Activated B cell treated with CpG ODN at 0.5 μM for 24 hours (primary cell): ENCODE results near the gene HK3. TPM values are rescaled to one million over a fixed set of nuclear protein-coding genes. Genes with fewer than 3 reads are reported as not detected.

Experiments used
- ATAC-seq: fragments of 200-7000 bp; cut with Tn5 transposase; one replicate; pipeline ENCODE4 v1.10.0; 2021; ENCODE audit warnings: low read depth, mild to moderate bottlenecking, moderate library complexity
- CTCF ChIA-PET: fragments of 350-600 bp; sonication (Branson Sonifier 250); formaldehyde crosslinking; loops from one replicate; lab custom pipeline; 2021; ENCODE audit warnings: antibody characterized with exemption; lab: Charles Lee
- POLR2A ChIA-PET: fragments of 350-600 bp; sonication (Branson Sonifier 250); formaldehyde crosslinking; loops from one replicate; lab custom pipeline; 2021; ENCODE audit warnings: antibody characterized with exemption; lab: Charles Lee
- DNase-seq: peaks from one replicate; pipeline ENCODE4 v3.0.0; 2022
- H3K27ac Mint-ChIP-seq: one replicate; pipeline ENCODE4 v1.8.0; 2020; ENCODE audit warnings: mixed read lengths
- H3K27me3 Mint-ChIP-seq: one replicate; pipeline ENCODE4 v1.8.0; 2021; ENCODE audit warnings: mixed read lengths
- H3K36me3 Mint-ChIP-seq: one replicate; pipeline ENCODE4 v1.8.0; 2021; ENCODE audit warnings: low read depth, mixed read lengths
- H3K4me1 Mint-ChIP-seq: one replicate; pipeline ENCODE4 v1.8.0; 2021; ENCODE audit warnings: mixed read lengths
- H3K4me3 Mint-ChIP-seq: one replicate; pipeline ENCODE4 v1.8.0; 2020; ENCODE audit warnings: mild to moderate bottlenecking, mixed read lengths
- H3K9me3 Mint-ChIP-seq: one replicate; pipeline ENCODE4 v1.8.0; 2020; ENCODE audit warnings: mixed read lengths
- intact Hi-C: fragments of 100-400 bp; cut with micrococcal nuclease; formaldehyde crosslinking; loops from one replicate; pipeline ENCODE4 v1.15.1; 2024
- total RNA-seq: library from RNA; stranded (reverse); gene quantifications from 2 replicates; pipeline ENCODE4 v1.2.3, GENCODE V29; 2022
- TF ChIP-seq, protein P1 (sequence below): fragments of 200-600 bp; IDR thresholded peaks from one replicate; pipeline ENCODE4 v1.8.0; 2022; ENCODE audit warnings: antibody characterized with exemption, mild to moderate bottlenecking

The HK3 gene
- total RNA-seq, 1 donor from 2014 or later: 0.55 TPM

DNA sequence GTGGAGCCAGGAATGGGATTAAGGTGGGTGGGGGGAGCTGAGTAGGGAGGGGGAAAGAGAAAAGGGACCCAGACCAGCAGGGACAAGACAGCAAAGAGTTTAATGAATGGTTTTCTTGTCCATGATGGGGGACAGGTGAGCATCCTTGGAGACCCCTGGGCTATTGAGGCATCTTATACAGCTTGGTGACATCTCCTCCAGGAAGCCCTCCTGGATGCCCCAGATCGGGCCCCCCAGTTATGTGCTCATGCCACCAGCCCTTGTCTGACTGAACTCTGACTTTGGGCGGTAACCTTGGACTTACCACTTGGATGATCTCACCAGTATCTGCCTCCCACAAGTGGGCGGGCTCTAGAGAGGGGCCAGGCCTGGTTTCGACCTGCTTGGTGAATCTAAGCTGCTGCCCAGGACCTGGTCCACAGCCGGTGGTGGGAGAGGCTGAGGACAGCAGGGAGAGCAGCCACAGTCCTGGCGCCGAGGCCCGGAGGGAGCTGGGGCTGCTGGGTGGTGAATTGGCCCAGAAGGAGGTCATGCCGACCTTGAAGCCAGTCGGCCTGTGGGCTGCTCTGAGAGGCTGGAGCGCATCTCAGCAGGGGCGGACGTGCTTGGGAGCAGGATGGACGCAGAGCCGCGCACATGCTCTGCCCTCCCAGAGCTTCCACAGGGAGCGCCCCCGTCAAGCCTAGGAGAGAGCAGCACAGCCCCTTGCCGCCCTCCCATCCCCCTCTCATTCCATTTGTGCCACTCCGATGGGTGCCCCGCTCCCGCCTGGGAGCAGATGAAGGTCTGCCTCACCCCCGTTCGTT lies 52.6 kb downstream of the HK3 start:
- TF ChIP-seq, protein P1, sequence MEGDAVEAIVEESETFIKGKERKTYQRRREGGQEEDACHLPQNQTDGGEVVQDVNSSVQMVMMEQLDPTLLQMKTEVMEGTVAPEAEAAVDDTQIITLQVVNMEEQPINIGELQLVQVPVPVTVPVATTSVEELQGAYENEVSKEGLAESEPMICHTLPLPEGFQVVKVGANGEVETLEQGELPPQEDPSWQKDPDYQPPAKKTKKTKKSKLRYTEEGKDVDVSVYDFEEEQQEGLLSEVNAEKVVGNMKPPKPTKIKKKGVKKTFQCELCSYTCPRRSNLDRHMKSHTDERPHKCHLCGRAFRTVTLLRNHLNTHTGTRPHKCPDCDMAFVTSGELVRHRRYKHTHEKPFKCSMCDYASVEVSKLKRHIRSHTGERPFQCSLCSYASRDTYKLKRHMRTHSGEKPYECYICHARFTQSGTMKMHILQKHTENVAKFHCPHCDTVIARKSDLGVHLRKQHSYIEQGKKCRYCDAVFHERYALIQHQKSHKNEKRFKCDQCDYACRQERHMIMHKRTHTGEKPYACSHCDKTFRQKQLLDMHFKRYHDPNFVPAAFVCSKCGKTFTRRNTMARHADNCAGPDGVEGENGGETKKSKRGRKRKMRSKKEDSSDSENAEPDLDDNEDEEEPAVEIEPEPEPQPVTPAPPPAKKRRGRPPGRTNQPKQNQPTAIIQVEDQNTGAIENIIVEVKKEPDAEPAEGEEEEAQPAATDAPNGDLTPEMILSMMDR: no peak
- Mint-ChIP-seq H3K4me1 (no peaks in the 10 kb centered on the region), H3K4me3 (no peak overlapping the region), H3K9me3 (no peaks in the 10 kb centered on the region), H3K27ac (no peak overlapping the region), H3K36me3 (no peaks in the 10 kb centered on the region), H3K27me3 (peaks cover 24% of the 10 kb centered on the region)
- intact Hi-C loops: no loop called here
- no peak for ATAC-seq
- POLR2A ChIA-PET: no interaction called here
- DNase-seq: no peak
- CTCF ChIA-PET: no interaction called here

DNA sequence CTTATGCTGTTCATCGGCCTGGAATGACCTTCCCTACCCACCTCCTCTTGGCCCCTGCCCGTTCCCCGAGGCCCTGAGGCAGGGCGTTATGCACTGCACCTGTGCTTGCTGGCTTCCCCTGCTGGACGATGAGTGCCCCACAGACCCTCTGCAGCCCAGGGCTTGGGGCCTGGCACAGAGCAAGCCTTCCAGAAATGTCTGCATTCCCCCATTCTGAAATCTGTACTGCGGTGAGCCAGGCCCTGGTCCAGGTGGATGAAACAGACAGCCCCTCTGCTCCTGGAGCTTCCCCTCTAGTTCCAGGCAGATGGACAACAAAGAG lies 53.8 kb downstream of the HK3 start:
- Mint-ChIP-seq H3K27me3 (peaks cover 28% of the 10 kb centered on the region), H3K9me3 (no peaks in the 10 kb centered on the region), H3K4me3 (no peak overlapping the region), H3K4me1 (no peaks in the 10 kb centered on the region), H3K27ac (no peak overlapping the region), H3K36me3 (no peaks in the 10 kb centered on the region)
- ChIA-PET POLR2A (no interaction called here), CTCF (no interaction called here)
- ATAC-seq (no peak), DNase-seq (no peak)
- intact Hi-C loops: no loop called here
- TF ChIP-seq, protein P1: no peak

DNA sequence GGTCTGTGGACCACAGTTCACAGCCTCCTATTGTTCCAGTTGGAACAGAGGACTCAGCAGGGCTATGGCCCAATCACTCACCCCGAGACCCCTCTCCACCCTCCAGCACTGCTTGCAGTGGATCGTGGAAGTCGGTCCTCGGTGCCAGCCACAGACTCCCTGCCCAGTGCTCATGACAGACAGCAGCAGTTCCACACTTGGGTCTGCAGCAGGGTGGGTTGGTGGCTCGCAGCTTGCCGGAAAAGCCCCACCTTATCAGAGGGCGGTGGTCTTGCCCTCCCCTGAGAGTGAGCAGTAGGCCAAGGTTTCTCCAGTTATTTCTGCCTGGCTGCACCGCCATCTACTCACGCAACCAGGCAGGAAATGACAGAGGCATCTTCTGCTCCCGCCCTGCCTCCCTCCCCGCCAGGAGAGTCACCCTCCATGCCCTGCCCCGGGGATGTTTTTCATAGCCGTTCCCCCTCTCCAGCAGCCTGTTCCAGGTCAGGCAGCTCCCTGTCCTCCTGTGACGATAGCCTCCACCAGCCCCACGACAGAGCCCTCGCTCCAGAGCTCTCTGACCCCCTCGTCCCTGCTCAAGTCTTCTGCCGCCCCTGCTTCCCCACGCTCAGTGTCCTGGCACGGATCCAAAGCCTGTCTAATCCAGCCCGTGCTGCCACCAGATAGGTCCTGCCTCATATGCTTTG lies 54.3 kb downstream of the HK3 start:
- DNase-seq: no peak
- ChIA-PET CTCF (no interaction called here), POLR2A (no interaction called here)
- no peaks in the 10 kb centered on the region for H3K36me3 Mint-ChIP-seq
- TF ChIP-seq, protein P1: no peak
- ATAC-seq: no peak
- H3K4me1 Mint-ChIP-seq: no peaks in the 10 kb centered on the region
- H3K27me3 Mint-ChIP-seq: peaks cover 30% of the 10 kb centered on the region
- intact Hi-C loops: no loop called here
- no peak overlapping the region for H3K4me3 Mint-ChIP-seq
- H3K9me3 Mint-ChIP-seq: no peaks in the 10 kb centered on the region
- H3K27ac Mint-ChIP-seq: no peak overlapping the region

DNA sequence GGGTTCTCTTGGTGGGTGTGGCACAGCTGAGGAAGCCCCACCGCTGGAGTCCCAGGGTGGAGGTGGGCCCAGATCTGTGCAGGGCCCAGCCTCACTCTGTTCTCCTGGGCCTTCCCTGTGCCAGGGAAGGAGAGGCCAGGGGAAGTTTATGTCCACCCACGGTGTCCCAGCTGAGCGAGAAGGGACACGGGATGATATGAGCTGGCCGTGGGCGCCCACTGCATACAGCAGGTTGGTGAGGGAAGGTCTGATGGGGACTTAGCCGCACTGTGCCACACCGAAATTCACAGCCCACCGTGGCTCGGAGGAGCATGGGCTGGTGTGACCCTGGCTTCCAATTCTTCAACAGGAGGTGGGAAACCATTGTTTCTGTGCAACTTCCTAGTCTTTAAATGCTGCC lies 54.9 kb downstream of the HK3 start:
- Mint-ChIP-seq H3K27ac (no peak overlapping the region), H3K36me3 (no peaks in the 10 kb centered on the region), H3K4me1 (no peaks in the 10 kb centered on the region), H3K4me3 (no peak overlapping the region), H3K9me3 (no peaks in the 10 kb centered on the region), H3K27me3 (peaks cover 30% of the 10 kb centered on the region)
- TF ChIP-seq, protein P1: no peak
- POLR2A ChIA-PET: no interaction called here
- DNase-seq (no peak), ATAC-seq (no peak)
- CTCF ChIA-PET: no interaction called here
- intact Hi-C loops: no loop called here

DNA sequence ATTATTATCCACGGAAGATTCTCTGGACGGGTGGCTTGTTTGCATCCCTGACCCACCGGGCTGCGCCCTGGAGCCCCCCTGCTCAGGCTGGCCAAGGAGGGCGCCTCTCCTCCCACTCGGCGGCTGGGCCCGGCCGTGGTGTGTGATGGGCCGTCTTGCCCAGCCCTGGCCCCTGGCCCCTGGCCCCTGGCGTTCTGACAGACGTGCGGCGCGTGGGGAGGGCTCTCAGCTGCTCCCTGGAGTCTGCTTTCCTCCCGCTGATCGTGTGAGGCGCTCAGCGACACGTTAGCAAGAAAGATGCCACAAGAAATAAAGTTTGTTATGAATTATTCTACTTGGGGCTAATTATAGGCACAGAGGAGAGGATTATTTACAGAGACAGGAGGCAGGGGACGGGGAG lies 55.5 kb downstream of the HK3 start:
- no peaks in the 10 kb centered on the region for H3K4me1 Mint-ChIP-seq
- ChIA-PET POLR2A (no interaction called here), CTCF (no interaction called here)
- ATAC-seq (no peak), DNase-seq (no peak)
- H3K9me3 Mint-ChIP-seq: no peaks in the 10 kb centered on the region
- H3K36me3 Mint-ChIP-seq: no peaks in the 10 kb centered on the region
- H3K27ac Mint-ChIP-seq: no peak overlapping the region
- peaks cover 26% of the 10 kb centered on the region for H3K27me3 Mint-ChIP-seq
- no peak overlapping the region for H3K4me3 Mint-ChIP-seq
- TF ChIP-seq, protein P1: no peak
- intact Hi-C loops: no loop called here
